22Rv1 (cell line): ENCODE data around the gene PIK3C3.
A peak's percentile ranks its signal among the peaks of the same experiment; 100 is the strongest.

ENCODE experiments used
- H3K27ac ChIP-seq: fragments of 450-650 bp; 2 replicates; pipeline ENCODE4 v1.5.1; 2017
- ZFX ChIP-seq: fragments of 450-650 bp; IDR thresholded peaks from 2 replicates; pipeline ENCODE4 v1.6.1; 2017; ENCODE audit warnings: antibody characterized with exemption, borderline replicate concordance
- TF ChIP-seq, protein P1 (sequence below): fragments of 450-650 bp; IDR thresholded peaks from 2 replicates; pipeline ENCODE4 v1.5.1; 2017; ENCODE audit warnings: mild to moderate bottlenecking

The PIK3C3 gene

DNA sequence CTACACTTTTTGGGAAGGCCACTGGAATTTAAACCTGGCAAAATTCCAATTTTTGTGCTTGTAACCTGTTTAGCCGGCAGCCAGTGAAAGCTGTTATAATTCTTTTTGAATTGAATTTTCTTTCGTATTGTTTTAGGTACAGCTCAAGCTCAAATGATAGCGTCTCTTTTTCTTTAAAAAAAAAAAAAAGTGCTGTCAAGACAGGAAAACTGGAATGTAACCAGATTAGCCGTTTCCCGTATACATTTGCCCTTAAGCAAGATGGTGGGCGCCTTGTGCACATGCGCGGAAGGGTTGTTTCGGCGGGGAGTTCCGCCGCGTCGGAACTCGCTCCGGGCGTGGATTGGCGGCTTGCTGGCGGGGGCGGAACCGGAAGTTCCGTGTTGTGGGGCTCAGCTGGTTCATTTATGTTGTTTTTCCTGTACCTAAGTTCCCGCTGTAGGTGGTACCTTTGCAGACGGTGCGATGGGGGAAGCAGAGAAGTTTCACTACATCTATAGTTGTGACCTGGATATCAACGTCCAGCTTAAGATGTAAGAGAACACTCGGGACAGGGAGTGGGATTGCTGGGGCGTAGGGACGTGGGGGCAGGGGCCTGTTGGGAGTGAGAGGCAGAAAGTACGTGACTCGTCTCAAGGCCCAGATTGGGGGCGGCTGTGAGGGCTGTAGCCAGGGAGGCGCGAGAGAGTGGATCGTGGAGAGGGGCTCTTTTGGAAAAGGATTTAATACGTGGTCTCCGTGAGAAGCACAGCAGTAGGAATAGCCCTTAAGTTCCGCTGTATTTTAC, at the start of gene PIK3C3:
Gene PIK3C3 (plus strand): TSS at position 408 of the 787 bp plus-strand sequence. CDS start 58 bp downstream, at position 466.
- no peak for TF ChIP-seq ZFX
- peak within 1 kb of the TSS; percentile 36 for H3K27ac ChIP-seq

DNA sequence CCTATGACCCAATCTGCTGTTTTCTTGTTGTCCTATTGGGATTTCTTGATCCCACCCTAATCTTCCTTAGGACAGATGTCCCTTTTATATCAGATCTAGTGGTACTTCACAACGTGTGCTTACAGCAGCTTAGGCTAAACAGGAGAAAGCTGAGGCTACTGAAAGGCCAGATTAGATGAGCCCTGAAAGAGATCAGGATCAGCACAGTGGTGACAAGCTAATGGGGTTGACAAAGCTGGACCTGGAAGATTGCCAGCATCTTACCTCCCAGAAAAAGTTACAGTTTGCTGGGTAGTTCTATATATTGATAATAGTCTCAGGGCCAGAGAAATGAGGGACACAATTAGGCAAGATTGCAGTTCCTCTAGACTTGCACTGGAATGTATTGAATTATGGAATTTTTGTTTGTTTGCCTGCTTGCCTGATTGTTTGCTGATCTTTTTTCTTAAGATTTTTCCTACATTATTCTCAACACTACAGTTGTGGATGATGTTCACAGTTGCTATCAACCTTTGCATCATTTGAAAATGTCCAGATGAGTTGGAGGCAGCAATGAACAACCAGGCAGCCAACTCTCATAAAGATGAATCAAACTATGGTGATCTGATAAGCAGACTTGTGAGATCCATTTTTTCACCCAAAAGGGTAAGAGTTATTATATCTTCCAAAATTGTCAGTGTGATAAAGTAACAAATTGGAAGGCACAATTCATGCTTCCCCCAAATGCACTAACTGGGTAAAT, 49.1 kb upstream of the PIK3C3 start:
- TF ChIP-seq, protein P1, sequence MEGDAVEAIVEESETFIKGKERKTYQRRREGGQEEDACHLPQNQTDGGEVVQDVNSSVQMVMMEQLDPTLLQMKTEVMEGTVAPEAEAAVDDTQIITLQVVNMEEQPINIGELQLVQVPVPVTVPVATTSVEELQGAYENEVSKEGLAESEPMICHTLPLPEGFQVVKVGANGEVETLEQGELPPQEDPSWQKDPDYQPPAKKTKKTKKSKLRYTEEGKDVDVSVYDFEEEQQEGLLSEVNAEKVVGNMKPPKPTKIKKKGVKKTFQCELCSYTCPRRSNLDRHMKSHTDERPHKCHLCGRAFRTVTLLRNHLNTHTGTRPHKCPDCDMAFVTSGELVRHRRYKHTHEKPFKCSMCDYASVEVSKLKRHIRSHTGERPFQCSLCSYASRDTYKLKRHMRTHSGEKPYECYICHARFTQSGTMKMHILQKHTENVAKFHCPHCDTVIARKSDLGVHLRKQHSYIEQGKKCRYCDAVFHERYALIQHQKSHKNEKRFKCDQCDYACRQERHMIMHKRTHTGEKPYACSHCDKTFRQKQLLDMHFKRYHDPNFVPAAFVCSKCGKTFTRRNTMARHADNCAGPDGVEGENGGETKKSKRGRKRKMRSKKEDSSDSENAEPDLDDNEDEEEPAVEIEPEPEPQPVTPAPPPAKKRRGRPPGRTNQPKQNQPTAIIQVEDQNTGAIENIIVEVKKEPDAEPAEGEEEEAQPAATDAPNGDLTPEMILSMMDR: no peak
- TF ChIP-seq ZFX: no peak
- H3K27ac ChIP-seq: no peak overlapping the region

DNA sequence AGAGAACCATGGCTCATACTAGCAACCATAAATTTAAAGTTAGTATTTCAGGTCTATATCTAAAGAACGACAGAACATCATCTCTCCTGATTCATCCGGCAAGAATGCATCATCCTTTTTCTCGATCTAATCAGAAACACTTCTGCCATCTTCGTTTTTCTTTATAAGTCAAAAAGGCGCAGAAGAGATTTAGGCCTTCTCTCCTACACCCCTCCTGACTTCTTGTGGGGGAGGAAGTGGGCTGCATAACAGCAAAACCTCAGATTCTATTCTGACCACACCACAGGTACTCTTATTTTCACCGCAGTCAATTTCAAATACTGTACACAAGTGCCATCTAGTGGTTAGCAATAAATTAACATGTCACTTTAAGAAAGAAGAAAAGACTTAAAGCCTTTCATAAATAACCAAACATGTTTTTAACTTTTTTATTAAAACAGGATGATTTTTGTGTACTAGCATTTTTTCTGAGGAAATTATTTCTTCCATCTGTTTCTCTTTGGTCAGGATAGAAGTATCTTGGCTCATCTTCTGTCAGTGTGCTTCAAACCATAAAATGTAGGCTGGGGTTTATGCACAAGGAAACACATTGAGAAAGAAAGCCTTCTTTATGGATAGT, 48.4 kb upstream of the PIK3C3 start:
- no peak overlapping the region for H3K27ac ChIP-seq

GRCh38 chr18:41917181-41917580, 37.9 kb upstream of the PIK3C3 start:
- TF ChIP-seq, protein P1: no peak
- TF ChIP-seq ZFX: no peak
- no peak overlapping the region for H3K27ac ChIP-seq

More for the DNA sequence above, 48.4 kb upstream of the PIK3C3 start:
- no peak for TF ChIP-seq ZFX
- TF ChIP-seq, protein P1: peak; percentile 81

GRCh38 chr18:41921770-41922169, 33.3 kb upstream of the PIK3C3 start:
- TF ChIP-seq ZFX: no peak
- TF ChIP-seq, protein P1: no peak
- no peak overlapping the region for H3K27ac ChIP-seq

- no peak for TF ChIP-seq ZFX
- TF ChIP-seq, protein P1: no peak
- H3K27ac ChIP-seq: no peak overlapping the region
Observed at GRCh38 chr18:41922176-41922575, 32.9 kb upstream of the PIK3C3 start.

GRCh38 chr18:41922841-41923240, 32.2 kb upstream of the PIK3C3 start:
- H3K27ac ChIP-seq: no peak overlapping the region
- TF ChIP-seq, protein P1: no peak
- TF ChIP-seq ZFX: no peak
